HG03095 (cell line): ENCODE data around the gene HP1BP3.

Source experiments
- ATAC-seq: cut with Tn5 transposase; IDR thresholded peaks from one replicate; pipeline ENCODE4 v1.9.1; 2021; ENCODE audit warnings: moderate library complexity; ENCODE audit not compliant: unreplicated experiment

Gene HP1BP3

GRCh38 chr1:20695515-20695914 is 91.6 kb downstream of the HP1BP3 start:
- no peak for ATAC-seq

GRCh38 chr1:20693623-20694022 is 93.5 kb downstream of the HP1BP3 start:
- ATAC-seq = no peak
